Vagina (tissue), 2 donors: Measurements from ENCODE around the gene ARVCF.

Experiments
- POLR2A ChIP-seq, 2 donors: fragments of 450-650 bp; IDR thresholded peaks; one replicate each; pipeline ENCODE4 v1.6.1; 2017; ENCODE audit warnings: antibody characterized with exemption in 2 of 2, mild to moderate bottlenecking in 2 of 2, moderate library complexity in 2 of 2
- POLR2AphosphoS5 ChIP-seq, 2 donors: sonication (generic); formaldehyde crosslinking; IDR thresholded peaks; one replicate each; pipeline ENCODE4 v1.9.0; 2017; ENCODE audit warnings: antibody characterized with exemption in 2 of 2, mild to moderate bottlenecking in 2 of 2, low read depth in 1 of 2; ENCODE audit not compliant: insufficient read depth in 1 of 2
- TF ChIP-seq, protein P1 (sequence below), 3 experiments: fragments of 450-650 bp in 2 of 3; fragments of 200-600 bp in 1 of 3; sonication (generic) in 1 of 3; IDR thresholded peaks; one replicate each; pipeline ENCODE4 v1.5.1; 2017 to 2019; ENCODE audit warnings: antibody characterized with exemption in 3 of 3, mild to moderate bottlenecking in 2 of 3, moderate library complexity in 2 of 3

- TF ChIP-seq POLR2A (IDR thresholded peaks at IDR 0.05) (no peak), POLR2AphosphoS5 (IDR thresholded peaks at IDR 0.05; ENCODE audit: insufficient read depth in 1 of 2, low read depth in 1 of 2) (no peak)
- TF ChIP-seq, protein P1, sequence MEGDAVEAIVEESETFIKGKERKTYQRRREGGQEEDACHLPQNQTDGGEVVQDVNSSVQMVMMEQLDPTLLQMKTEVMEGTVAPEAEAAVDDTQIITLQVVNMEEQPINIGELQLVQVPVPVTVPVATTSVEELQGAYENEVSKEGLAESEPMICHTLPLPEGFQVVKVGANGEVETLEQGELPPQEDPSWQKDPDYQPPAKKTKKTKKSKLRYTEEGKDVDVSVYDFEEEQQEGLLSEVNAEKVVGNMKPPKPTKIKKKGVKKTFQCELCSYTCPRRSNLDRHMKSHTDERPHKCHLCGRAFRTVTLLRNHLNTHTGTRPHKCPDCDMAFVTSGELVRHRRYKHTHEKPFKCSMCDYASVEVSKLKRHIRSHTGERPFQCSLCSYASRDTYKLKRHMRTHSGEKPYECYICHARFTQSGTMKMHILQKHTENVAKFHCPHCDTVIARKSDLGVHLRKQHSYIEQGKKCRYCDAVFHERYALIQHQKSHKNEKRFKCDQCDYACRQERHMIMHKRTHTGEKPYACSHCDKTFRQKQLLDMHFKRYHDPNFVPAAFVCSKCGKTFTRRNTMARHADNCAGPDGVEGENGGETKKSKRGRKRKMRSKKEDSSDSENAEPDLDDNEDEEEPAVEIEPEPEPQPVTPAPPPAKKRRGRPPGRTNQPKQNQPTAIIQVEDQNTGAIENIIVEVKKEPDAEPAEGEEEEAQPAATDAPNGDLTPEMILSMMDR (IDR thresholded peaks at IDR 0.05), result no peak
Measured at GRCh38 chr22:20051927-20052308, 35.3 kb upstream of the ARVCF start.
